ENCODE data around the gene DNAJB6.

DNA sequence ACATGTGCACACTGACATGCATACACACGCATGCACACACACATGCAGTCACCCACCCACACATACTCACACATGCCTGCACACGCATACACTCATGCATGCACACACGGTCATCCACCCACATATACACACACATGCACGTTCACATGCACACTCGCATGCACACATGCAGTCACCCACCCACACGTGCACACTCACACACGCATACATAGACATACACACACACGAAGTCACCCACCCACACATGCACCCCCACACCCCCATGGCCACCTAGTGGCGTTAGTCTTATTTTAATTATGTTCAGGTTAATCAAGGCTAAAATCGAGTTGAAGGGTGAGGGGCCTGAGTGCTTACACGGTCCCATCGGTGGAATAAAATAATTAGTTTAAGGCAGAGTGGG is 96.8 kb downstream of the DNAJB6 start:
- TF ChIP-seq, protein P1, sequence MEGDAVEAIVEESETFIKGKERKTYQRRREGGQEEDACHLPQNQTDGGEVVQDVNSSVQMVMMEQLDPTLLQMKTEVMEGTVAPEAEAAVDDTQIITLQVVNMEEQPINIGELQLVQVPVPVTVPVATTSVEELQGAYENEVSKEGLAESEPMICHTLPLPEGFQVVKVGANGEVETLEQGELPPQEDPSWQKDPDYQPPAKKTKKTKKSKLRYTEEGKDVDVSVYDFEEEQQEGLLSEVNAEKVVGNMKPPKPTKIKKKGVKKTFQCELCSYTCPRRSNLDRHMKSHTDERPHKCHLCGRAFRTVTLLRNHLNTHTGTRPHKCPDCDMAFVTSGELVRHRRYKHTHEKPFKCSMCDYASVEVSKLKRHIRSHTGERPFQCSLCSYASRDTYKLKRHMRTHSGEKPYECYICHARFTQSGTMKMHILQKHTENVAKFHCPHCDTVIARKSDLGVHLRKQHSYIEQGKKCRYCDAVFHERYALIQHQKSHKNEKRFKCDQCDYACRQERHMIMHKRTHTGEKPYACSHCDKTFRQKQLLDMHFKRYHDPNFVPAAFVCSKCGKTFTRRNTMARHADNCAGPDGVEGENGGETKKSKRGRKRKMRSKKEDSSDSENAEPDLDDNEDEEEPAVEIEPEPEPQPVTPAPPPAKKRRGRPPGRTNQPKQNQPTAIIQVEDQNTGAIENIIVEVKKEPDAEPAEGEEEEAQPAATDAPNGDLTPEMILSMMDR (IDR thresholded peaks at IDR 0.05), result no peak
- no peak for TF ChIP-seq POLR2A (IDR thresholded peaks at IDR 0.05; ENCODE audit: low read depth)
- no peak for TF ChIP-seq POLR2AphosphoS5 (IDR thresholded peaks at IDR 0.05)
- TF ChIP-seq EP300 (IDR thresholded peaks at IDR 0.05), result no peak

Measured in esophagus muscularis mucosa (tissue), 4 donors.